ENCODE data around the gene ZBTB37.
"Not testable (repeated sequence)": the region's sequence is repeated elsewhere in the genome, so short reads cannot be mapped to it uniquely, and the experiment has no call there.

Gene ZBTB37, protein sequence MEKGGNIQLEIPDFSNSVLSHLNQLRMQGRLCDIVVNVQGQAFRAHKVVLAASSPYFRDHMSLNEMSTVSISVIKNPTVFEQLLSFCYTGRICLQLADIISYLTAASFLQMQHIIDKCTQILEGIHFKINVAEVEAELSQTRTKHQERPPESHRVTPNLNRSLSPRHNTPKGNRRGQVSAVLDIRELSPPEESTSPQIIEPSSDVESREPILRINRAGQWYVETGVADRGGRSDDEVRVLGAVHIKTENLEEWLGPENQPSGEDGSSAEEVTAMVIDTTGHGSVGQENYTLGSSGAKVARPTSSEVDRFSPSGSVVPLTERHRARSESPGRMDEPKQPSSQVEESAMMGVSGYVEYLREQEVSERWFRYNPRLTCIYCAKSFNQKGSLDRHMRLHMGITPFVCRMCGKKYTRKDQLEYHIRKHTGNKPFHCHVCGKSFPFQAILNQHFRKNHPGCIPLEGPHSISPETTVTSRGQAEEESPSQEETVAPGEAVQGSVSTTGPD

DNA sequence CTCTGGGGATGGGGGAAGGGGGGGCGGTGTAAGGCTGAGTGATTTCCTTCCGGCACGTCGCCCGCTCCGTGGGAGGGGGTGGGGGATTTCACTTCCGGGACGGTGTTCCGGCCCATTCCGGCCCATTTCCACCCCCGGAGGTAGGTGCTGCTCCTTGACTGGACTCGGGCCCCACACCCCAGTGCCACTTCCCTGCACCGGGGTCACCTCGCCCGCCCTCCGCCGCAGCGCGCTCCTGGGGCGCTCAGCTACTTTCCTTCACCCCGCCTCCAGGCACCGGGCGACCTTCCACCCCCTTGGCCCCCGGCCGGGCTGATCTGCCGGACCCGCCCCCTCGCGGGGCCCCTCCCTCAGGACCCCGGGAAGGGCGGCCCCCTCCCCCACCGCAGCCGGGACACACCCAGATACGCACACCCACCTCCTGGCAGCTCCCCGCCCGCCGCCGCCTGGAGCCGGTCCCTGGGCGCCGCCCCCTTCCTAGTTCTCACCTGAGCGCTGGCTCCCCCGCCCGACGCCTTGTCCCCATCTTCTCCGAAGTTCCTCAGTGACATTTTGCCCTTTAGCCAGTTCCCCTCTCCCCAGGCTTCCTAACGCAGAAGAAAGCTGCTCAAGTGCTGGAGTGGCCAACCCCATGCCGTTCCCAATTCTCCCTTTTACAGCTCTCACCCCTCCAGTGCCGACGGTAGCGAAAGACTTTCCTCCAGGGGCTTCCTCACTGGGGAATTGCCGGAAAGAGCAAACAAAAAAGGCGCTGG, at the start of gene ZBTB37:
Gene ZBTB37, plus strand, starts transcription at position 115 of the 755 bp plus-strand sequence. CDS start 1,846 bp downstream, outside the sequence.
- ATAC-seq (peak; percentile 75), DNase-seq (ENCODE audit: low spot score in 2 of 2) (peak; percentile 84 to 97)
- H3K36me3 Mint-ChIP-seq, result peaks cover 74% of the 10 kb centered on the region
- peak within 1 kb of the TSS; percentile 94 for H3K4me3 Mint-ChIP-seq
- H3K4me1 Mint-ChIP-seq, result peaks cover 65% of the 10 kb centered on the region
- H3K9me3 Mint-ChIP-seq, result no peaks in the 10 kb centered on the region
- H3K27ac Mint-ChIP-seq, result peak within 1 kb of the TSS; percentile 99

DNA sequence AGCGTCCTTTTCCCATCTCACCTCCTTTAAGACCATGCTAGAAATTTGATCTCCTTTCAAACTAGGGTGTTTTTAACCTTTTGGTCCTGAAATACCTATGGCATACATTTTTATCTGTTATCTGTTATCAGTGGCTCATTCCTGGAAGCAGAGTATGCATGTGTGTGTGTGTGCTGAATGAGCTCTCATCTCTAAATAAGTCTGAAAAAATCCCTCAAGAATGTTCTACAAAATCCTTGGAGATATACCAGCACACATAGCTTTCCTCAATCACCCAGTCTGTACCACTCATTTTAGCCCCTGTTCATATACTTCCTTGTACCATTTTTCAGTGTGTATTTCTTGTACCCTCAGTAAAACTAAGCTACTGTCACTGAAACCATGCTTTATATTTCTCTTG, 49.7 kb upstream of the ZBTB37 start:
- ATAC-seq, result no peak
- Mint-ChIP-seq H3K27ac (no peak overlapping the region), H3K36me3 (peaks cover 49% of the 10 kb centered on the region)

DNA sequence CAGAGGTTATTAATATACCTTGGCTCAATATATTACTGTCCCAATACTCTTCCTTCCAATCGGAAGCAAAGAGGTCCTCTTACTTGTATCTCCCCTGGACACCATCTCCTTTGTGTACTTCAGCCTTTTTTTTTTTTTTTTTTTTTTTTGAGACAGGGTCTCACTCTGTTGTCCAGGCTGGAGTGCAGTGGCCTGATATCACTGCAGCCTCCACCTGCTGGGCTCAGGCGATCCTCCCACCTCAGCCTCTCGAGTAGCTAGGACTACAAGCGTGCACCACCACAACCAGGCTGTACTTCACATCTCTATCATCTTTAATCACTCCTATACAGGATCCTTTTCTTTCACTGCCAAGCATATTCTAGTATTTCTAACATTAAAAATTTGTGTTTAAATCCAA, 46.5 kb upstream of the ZBTB37 start:
- Mint-ChIP-seq H3K9me3 (no peaks in the 10 kb centered on the region), H3K4me3 (no peak overlapping the region), H3K4me1 (peaks cover 27% of the 10 kb centered on the region), H3K36me3 (peaks cover 57% of the 10 kb centered on the region), H3K27ac (no peak overlapping the region)
- no peak for DNase-seq (ENCODE audit: low spot score in 2 of 2)
- no peak for ATAC-seq

More for the DNA sequence above, 49.7 kb upstream of the ZBTB37 start:
- no peak for DNase-seq (ENCODE audit: low spot score in 2 of 2)
- Mint-ChIP-seq H3K4me1 (peaks cover 50% of the 10 kb centered on the region), H3K4me3 (no peak overlapping the region), H3K9me3 (no peaks in the 10 kb centered on the region)

DNA sequence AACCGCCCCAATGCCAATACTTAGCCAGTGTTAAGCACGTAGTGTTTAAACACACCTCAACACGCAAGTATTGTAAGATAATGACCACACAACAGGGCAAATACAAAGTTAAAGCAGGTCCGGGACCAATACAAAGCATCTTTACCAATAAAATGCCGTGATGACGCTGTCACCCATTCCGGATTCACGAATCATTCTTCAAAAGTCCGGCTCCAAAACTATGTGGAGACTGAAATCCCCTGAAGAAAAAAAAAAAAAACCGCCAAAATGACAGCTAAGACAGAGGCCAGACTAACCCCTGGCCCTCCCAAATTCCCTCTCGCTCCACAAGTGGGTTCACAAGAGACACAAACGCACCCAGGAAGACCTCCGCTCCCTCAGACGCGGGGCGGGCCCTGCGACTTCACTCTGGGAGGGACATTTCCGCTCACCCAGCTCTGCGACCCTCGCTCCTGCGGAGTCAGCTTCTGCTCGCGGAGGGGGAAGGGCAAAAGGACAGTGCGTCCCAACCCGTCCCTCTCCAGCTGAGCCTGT, 44.3 kb upstream of the ZBTB37 start:
- DNase-seq (ENCODE audit: low spot score in 2 of 2) (no peak), ATAC-seq (peak; percentile 70)
- Mint-ChIP-seq H3K4me3 (peak overlapping the region; percentile 91), H3K36me3 (peaks cover 52% of the 10 kb centered on the region), H3K9me3 (no peaks in the 10 kb centered on the region), H3K4me1 (peaks cover 23% of the 10 kb centered on the region), H3K27ac (peak overlapping the region; percentile 97)

DNA sequence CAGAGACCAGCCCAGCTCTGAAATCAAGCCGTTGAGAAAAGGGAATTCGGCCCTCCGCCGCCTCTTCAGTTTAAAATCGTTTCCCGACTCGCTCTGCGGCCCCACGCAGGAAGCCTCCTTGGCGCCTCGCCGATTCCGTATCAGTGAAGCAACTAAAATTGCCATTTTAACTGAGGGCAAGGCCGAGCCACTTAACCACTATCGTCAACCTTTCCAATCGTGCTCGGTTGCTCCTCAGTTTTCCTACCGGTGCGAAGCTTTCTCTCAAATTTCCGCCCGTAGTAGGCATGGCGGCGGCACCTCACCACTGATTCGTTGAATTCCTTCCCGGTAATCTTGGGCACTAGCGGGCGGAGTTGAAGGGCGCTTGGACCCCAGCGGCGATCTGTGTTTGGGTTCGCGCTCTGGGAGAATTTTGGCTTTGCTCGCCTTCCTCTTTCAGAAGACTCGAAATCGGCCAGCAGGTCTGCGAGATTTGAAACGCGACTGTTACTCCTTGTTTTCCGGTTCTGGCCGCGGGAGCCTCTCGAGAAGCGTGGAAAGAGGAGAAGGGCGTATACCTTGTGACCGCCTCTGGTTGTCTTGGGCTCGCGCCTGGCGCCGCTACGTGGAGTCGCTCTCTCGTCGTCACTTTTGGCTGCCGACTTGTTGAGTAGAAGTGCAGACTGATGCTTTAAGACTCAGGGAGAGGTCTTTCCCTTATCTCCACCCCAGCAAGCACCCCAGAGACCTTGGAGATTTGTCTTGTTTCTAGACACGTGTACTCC, 43.7 kb upstream of the ZBTB37 start, which contains the start of the genes CENPL and DARS2:
Gene CENPL, minus strand, starts transcription at position 569 of the 767 bp plus-strand sequence. CDS start 13,584 bp downstream, outside the sequence.
Gene DARS2, plus strand, starts transcription at position 359 of the 767 bp plus-strand sequence. CDS start 557 bp downstream, outside the sequence.
- peaks cover 23% of the 10 kb centered on the region for H3K4me1 Mint-ChIP-seq
- no peaks in the 10 kb centered on the region for H3K9me3 Mint-ChIP-seq
- ATAC-seq, result peak; percentile 91
- peak within 1 kb of the TSS; percentile 91 for H3K4me3 Mint-ChIP-seq
- DNase-seq (ENCODE audit: low spot score in 2 of 2), result peak; percentile 70 to 94
- peak within 1 kb of the TSS; percentile 97 for H3K27ac Mint-ChIP-seq
- H3K36me3 Mint-ChIP-seq, result peaks cover 48% of the 10 kb centered on the region

DNA sequence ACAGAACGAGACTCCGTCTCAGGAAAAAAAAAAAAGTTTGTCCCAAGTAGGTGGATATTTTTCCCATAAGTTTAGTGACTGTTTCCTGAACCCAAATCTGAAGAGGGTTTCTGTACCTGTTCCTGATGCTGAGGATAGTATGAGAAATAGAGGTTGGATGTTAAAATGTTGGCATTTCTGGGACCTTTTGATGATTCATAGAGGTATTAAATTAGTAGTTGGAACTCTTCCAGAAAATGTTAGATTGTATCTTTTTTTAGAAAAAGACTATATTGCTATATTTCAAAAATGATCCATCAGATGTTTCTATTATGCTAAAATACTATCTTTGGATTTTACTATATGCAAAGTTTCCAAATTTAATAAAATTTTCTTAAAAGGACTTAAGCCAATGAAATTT, 40.6 kb upstream of the ZBTB37 start:
- Mint-ChIP-seq H3K9me3 (no peaks in the 10 kb centered on the region), H3K36me3 (peaks cover 53% of the 10 kb centered on the region), H3K27ac (no peak overlapping the region), H3K4me3 (no peak overlapping the region), H3K4me1 (peaks cover 11% of the 10 kb centered on the region)
- no peak for ATAC-seq
- no peak for DNase-seq (ENCODE audit: low spot score in 2 of 2)

DNA sequence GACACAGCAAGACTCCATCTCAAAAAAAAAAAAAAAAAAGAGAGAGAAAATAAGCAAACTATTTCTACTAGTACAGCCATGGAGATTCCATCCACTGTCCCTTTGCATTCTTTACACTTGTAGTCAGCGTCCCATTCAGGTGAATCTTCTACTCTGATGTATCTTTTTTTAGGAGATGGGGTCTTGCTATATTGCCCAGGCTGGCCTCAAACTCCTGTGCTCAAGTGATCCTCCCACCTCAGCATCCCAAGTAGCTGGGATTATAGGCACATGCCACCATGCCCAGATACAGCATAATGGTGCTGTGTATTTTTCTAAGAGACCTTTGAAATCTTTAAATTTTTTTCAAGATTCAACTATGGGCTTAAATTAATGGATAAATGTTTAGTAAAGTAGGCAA, 35.4 kb upstream of the ZBTB37 start:
- no peak for DNase-seq (ENCODE audit: low spot score in 2 of 2)
- Mint-ChIP-seq H3K27ac (no peak overlapping the region), H3K36me3 (peaks cover 79% of the 10 kb centered on the region), H3K4me1 (no peaks in the 10 kb centered on the region), H3K4me3 (no peak overlapping the region), H3K9me3 (no peaks in the 10 kb centered on the region)
- no peak for ATAC-seq

DNA sequence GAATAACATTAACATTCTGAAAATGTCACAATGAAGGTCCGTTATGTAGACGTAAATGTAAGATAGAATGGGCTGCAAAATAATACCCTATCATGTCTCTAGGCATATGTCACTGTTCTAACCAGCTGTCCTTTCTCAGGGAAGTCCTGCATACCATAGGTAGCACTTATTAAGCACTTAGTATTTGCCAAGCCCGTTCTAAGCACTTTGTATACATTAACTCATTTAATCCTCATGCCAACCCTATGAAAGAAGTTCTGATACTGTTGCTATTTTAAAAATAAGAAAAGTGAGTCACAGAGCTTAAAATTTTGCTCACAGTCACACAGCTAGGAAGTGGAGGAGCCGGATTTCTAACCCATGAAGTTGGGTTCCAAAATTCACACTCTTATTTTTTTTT, 16.1 kb upstream of the ZBTB37 start:
- Mint-ChIP-seq H3K36me3 (peaks cover 98% of the 10 kb centered on the region), H3K4me3 (no peak overlapping the region), H3K27ac (no peak overlapping the region), H3K4me1 (no peaks in the 10 kb centered on the region), H3K9me3 (no peaks in the 10 kb centered on the region)
- ATAC-seq (no peak), DNase-seq (ENCODE audit: low spot score in 2 of 2) (no peak)

DNA sequence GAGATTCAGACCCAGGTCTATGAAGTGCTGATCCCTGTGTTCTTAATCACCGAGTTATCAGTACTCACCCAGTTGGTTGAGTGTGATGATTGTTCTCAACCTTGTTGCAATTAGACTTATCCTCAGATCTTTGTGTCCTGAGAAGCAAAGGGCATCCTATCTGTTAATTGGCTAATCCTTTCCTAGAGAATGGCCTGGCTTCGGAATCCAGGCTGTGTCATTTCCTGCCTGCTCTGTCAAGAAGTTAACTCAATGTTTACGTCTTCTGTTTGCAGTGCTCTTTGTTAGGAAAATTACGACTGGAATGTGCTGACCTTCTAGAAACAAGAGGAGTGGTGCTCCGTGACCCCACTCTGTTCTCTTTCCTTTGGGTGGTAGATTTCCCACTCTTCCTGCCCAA, 15.1 kb upstream of the ZBTB37 start:
- Mint-ChIP-seq H3K4me1 (no peaks in the 10 kb centered on the region), H3K9me3 (no peaks in the 10 kb centered on the region), H3K27ac (no peak overlapping the region), H3K4me3 (no peak overlapping the region), H3K36me3 (peaks cover 98% of the 10 kb centered on the region)
- ATAC-seq (no peak), DNase-seq (ENCODE audit: low spot score in 2 of 2) (no peak)

DNA sequence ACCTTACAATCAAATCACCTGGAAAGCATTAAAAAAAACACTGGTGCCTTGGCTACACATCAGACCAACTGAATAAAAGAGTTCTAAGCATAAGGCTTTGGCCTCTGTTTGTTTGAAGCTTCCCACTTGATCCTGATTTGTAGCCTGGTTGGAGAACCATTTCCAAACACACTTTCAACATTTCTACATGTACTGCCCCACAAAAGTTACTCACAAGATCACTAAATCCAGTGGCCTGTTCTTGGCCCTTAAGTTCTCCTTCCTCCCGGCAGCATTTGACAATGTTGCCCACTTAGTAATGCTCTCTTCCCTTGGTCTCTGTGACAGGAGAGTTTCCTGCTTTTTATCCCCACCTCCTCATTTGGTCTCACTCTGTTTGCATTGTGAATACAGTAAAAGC, 12.2 kb upstream of the ZBTB37 start:
- Mint-ChIP-seq H3K4me1 (no peaks in the 10 kb centered on the region), H3K9me3 (no peaks in the 10 kb centered on the region), H3K27ac (peak overlapping the region; percentile 43), H3K36me3 (peaks cover 98% of the 10 kb centered on the region), H3K4me3 (no peak overlapping the region)
- DNase-seq (ENCODE audit: low spot score in 2 of 2) (no peak), ATAC-seq (no peak)

DNA sequence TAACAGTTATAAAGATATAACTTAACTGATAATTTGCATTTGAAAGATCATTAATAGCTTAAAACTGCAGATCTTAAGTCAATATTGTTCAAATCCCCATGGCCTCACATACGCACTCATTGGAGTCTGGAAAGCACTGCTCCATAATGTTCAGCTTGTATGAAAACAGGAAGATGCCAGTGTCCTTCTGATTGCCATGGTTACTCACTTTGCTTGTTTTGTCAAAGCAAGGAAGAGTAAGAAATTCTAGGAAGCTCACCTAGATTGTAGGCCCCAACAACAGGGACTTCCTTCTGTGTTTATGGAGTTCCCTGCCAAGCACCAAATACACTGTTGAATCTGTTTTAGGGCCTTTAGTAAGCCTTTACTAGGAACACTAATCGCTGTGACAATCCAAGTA, 11.3 kb upstream of the ZBTB37 start:
- H3K4me1 Mint-ChIP-seq, result no peaks in the 10 kb centered on the region
- no peak for ATAC-seq
- no peak for DNase-seq (ENCODE audit: low spot score in 2 of 2)
- H3K36me3 Mint-ChIP-seq, result peaks cover 98% of the 10 kb centered on the region
- H3K9me3 Mint-ChIP-seq, result no peaks in the 10 kb centered on the region
- H3K27ac Mint-ChIP-seq, result peak overlapping the region; percentile 52
- H3K4me3 Mint-ChIP-seq, result no peak overlapping the region

DNA sequence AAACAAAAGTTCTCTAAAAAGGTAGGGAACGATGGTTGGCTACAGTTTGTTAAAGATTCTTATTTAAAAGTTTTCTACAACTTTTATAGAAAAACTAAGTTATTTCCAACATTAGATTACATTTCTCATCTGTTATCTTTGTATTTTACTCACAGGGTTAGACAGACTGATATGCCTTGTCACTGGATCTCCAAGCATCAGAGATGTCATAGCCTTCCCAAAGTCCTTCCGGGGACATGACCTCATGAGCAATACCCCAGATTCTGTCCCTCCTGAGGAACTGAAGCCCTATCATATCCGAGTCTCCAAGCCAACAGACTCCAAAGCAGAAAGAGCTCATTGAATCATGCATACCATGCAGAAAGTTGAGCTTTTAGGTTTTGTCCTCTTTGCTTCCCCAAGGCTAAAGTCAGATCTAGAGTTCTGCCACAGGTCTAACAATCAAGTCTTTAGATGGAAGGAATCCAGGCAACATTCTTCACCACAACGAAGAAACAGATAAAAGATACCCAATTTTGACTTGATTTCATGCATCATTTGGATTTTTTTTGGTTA, 10.7 kb upstream of the ZBTB37 start:
- Mint-ChIP-seq H3K9me3 (no peaks in the 10 kb centered on the region), H3K4me1 (peaks cover under 1% of the 10 kb centered on the region), H3K27ac (peak overlapping the region; percentile 52), H3K4me3 (no peak overlapping the region), H3K36me3 (peaks cover 98% of the 10 kb centered on the region)
- no peak for DNase-seq (ENCODE audit: low spot score in 2 of 2)
- no peak for ATAC-seq

DNA sequence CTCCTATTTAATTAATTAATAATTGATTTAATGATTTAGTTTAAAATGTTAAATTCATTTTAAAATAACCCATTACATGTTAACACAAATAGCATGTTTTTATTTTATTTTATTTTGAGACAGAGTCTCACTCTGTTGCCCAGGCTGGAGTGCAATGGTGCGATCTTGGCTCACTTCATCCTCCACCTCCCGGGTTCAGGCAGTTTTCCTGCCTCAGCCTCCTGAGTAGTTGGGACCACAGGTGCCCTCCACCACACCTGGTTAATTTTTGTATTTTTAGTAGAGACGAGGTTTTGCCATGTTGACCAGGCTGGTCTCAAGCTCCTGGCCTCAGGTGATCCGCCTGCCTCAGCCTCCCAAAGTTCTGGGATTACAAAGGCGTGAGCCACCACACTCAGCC, 8.6 kb upstream of the ZBTB37 start:
- H3K9me3 Mint-ChIP-seq; ATAC-seq; H3K27ac Mint-ChIP-seq; DNase-seq (ENCODE audit: low spot score in 2 of 2); H3K4me3 Mint-ChIP-seq: not testable (repeated sequence)
- Mint-ChIP-seq H3K4me1 (peaks cover 22% of the 10 kb centered on the region), H3K36me3 (peaks cover 98% of the 10 kb centered on the region)

DNA sequence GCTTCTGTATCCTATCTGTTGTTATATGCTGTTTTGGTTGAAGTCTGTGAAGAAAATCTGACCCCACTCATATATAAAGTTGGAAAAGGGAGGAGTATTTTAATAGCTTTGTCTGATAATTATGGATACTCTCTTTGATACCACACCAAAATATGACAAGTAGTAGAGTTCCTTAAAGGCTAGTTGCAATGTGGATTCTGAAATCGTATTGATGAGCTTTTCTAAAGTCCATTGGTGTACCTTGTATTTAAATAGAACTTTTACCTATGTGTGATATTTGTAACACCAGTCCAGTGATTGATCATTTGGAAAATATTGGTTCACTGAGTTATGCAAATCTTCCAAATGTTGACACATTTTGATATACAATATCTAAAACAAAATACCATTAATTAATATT, 8.1 kb upstream of the ZBTB37 start:
- no peak overlapping the region for H3K4me3 Mint-ChIP-seq
- ATAC-seq, result no peak

More for the DNA sequence above, 8.1 kb upstream of the ZBTB37 start:
- Mint-ChIP-seq H3K36me3 (peaks cover 98% of the 10 kb centered on the region), H3K9me3 (no peaks in the 10 kb centered on the region), H3K27ac (no peak overlapping the region), H3K4me1 (peaks cover 27% of the 10 kb centered on the region)
- no peak for DNase-seq (ENCODE audit: low spot score in 2 of 2)

All from stimulated activated effector memory CD8-positive, alpha-beta T cell treated with anti-CD3 and anti-CD28 coated beads, Interleukin-12 subunit alpha, Interleukin-12 subunit beta, amount 100 ng/mL, for 72 hours (primary cell).